SK-N-MC (cell line): ENCODE data around the gene RAP1GDS1.

Experiments
- DNase-seq: peaks from one replicate; pipeline ENCODE4 v3.0.0-alpha.2; 2011; ENCODE audit warnings: low read depth, low spot score
- H3K27ac ChIP-seq: fragments of 200-600 bp; sonication (generic); 2 replicates; pipeline ENCODE4 v1.5.1; 2016; ENCODE audit warnings: mixed run types
- H3K36me3 ChIP-seq: fragments of 200-600 bp; sonication (generic); 2 replicates; pipeline ENCODE4 v1.6.1; 2017; ENCODE audit warnings: antibody characterized with exemption, low read length, mixed read lengths; ENCODE audit not compliant: insufficient read depth
- H3K4me3 ChIP-seq: fragments of 200-600 bp; sonication (generic); 2 replicates; pipeline ENCODE4 v1.5.1; 2016
- H3K9ac ChIP-seq: fragments of 200-600 bp; sonication (generic); 2 replicates; pipeline ENCODE4 v1.8.0; 2017; ENCODE audit warnings: mixed run types, mixed read lengths; ENCODE audit not compliant: insufficient read length
- H3K9me3 ChIP-seq: fragments of 200-600 bp; sonication (generic); 2 replicates; pipeline ENCODE4 v1.6.1; 2017; ENCODE audit warnings: low read depth, mild to moderate bottlenecking, antibody characterized with exemption, low read length, moderate library complexity, mixed read lengths
- EZH2 ChIP-seq: fragments of 200-600 bp; sonication (generic); IDR thresholded peaks from one replicate; pipeline ENCODE4 v1.6.1; 2017; ENCODE audit warnings: antibody characterized with exemption
- FOXP2 ChIP-seq: optimal IDR thresholded peaks from 2 replicates; pipeline ENCODE3; 2011; ENCODE audit warnings: mild to moderate bottlenecking, moderate library complexity; ENCODE audit not compliant: insufficient read depth; ENCODE audit errors: extremely low read length, control extremely low read depth
- POLR2AphosphoS5 ChIP-seq: IDR thresholded peaks from 2 replicates; pipeline ENCODE4 v1.6.1; 2012; ENCODE audit warnings: mild to moderate bottlenecking, low read depth, low read length, borderline replicate concordance

Gene RAP1GDS1

DNA sequence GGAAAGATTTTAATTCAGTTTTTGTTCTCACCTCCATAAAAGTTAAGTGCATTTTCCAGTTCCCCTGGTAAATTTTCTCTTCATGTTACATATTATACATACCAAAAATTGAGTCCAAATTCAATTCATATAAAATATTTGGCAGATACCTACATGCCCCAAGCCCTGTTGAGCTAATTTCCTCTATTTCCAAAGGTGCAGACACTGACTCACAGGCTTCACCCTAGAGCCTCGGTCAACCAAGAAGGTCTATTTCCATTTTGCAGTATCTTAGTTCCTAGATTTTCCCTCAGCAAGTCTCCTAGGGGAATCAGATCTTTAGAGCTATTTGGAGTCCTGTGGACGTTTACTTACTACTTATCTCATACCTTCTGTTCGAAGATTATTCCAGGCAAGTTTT, 222.8 kb downstream of the RAP1GDS1 start:
- Histone ChIP-seq H3K36me3 (no peaks in the 10 kb centered on the region), H3K9me3 (no peaks in the 10 kb centered on the region), H3K27ac (no peak overlapping the region), H3K9ac (no peak overlapping the region), H3K4me3 (no peak overlapping the region)
- DNase-seq, result no peak
- TF ChIP-seq EZH2, result no peak
- no peak for TF ChIP-seq FOXP2
- TF ChIP-seq POLR2AphosphoS5, result no peak

DNA sequence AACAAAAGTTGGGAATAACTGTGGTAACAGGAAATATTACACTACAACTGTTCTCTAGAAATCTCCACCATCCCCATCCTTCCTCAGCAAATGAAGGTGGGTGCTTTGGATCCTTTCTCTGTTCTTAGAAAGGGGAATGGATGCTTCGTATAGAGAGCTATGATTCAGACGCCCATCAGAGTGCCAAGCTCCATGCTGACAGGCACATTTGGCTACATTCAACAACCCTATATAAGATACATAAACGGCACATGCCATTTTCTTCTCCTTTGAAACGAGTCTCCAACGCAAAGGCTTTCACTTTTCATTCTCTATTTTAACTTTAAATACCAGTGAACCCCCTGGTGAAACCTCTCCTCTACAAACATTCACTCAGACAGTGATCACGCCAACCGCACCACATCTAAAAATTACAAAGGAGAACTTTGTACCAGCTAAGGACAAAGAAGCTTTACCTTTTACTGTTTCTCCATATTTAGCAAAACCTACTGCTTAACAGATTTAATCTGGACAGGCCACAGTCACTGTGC, 224.7 kb downstream of the RAP1GDS1 start:
- TF ChIP-seq FOXP2 (no peak), EZH2 (no peak), POLR2AphosphoS5 (no peak)
- H3K36me3 ChIP-seq, result no peaks in the 10 kb centered on the region
- H3K9ac ChIP-seq, result no peak overlapping the region
- H3K4me3 ChIP-seq, result no peak overlapping the region
- H3K9me3 ChIP-seq, result no peaks in the 10 kb centered on the region
- DNase-seq, result no peak
- no peak overlapping the region for H3K27ac ChIP-seq

DNA sequence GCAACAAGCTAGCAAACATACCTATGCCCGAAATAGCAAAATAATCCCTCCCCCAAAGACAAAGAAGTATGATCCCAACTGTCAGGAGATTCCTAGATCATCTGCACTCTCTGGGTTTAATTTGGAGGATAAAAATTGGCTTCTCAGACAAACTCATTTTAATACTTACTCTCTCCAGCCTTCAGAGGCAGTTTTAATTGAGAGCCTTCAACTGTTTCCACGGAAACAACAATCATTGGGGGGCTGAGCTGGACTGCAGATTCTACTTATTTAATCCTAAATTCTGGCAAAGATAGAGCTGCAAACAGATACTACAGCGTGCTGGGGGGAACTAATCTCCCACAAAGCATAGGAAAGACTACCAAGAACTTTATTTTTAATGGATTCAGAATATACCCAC, 229.1 kb downstream of the RAP1GDS1 start:
- Histone ChIP-seq H3K27ac (no peak overlapping the region), H3K36me3 (no peaks in the 10 kb centered on the region), H3K4me3 (no peak overlapping the region), H3K9ac (no peak overlapping the region), H3K9me3 (no peaks in the 10 kb centered on the region)
- TF ChIP-seq FOXP2, result no peak
- DNase-seq, result no peak

DNA sequence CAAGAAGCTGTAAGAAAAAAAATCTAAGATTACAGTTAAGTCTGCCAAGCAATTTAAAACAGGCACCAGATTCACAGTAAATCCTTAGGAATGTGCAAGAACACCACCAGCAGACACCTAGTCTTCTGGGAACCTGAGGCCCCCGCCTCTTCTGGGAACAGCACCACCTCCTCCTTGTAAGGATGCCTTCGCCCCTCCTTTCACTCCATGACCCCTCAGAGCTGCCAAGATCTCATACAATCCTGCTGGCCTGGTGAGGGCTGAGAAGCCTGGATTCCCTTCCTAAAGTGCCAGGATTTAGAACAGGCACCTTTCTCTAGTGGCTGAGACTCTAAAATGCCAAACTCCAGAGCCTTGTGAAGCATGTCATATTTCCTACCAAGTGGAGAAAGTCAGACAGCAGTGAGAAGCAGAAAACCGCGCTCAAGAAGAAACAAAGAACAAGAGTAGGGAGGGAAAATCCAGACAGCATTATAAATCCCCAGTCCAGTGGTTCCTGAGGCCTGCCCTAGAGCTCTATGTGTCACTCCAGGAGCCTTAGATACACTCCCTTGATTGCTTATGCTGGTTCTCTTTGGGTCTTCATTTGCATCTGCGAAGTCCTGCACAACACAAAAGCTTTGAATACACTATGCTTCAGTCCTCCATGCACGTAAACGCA, 230.8 kb downstream of the RAP1GDS1 start:
- Histone ChIP-seq H3K4me3 (no peak overlapping the region), H3K9me3 (no peaks in the 10 kb centered on the region), H3K36me3 (no peaks in the 10 kb centered on the region), H3K27ac (no peak overlapping the region), H3K9ac (no peak overlapping the region)
- DNase-seq, result no peak
- no peak for TF ChIP-seq EZH2
- TF ChIP-seq POLR2AphosphoS5, result no peak

DNA sequence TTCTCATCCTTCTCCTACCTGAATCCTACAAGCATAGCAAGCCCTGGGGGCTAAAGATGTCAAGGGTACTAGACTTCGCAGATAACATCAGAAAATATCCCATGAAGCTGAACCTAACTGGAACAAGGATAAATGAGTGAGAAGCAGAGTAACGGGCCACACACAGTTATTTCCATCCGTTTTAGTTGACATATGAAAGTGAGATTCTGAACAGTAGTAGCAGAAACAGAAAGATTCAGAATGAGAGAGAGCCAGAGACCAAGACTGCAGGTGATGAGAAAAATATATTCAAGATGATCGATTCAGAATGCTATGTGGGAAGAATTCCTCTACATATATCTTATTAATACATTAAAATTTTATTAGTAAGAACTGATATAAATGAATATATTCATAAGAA, 232.1 kb downstream of the RAP1GDS1 start:
- Histone ChIP-seq H3K9ac (no peak overlapping the region), H3K9me3 (no peaks in the 10 kb centered on the region), H3K4me3 (no peak overlapping the region), H3K36me3 (no peaks in the 10 kb centered on the region), H3K27ac (no peak overlapping the region)
- DNase-seq, result no peak
- no peak for TF ChIP-seq EZH2
- no peak for TF ChIP-seq FOXP2
- no peak for TF ChIP-seq POLR2AphosphoS5
